ENCODE results near the gene TRIM58.

DNA sequence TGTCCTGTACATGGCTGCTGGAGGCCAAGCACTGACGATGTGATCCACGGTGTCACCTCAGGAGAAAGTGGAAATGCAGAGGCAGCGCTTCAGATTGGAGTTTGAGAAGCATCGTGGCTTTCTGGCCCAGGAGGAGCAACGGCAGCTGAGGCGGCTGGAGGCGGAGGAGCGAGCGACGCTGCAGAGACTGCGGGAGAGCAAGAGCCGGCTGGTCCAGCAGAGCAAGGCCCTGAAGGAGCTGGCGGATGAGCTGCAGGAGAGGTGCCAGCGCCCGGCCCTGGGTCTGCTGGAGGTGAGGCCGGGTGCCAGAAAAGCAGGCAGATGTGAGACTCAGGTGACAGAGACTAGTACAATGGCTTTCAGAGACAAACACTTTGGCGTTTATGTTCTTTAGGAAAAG lies 7.7 kb downstream of the TRIM58 start:
- TF ChIP-seq CTCF (IDR thresholded peaks at IDR 0.05) (no peak), POLR2A (IDR thresholded peaks at IDR 0.05) (no peak)

Measured in prostate gland (tissue), 2 donors.